H1 (cell line): ENCODE measurements around the gene BCAR3. TPM values are rescaled to one million over a fixed set of nuclear protein-coding genes. Genes with fewer than 3 reads are reported as not detected.

ENCODE experiments used
- ATF3 ChIP-seq: IDR thresholded peaks from 2 replicates; pipeline ENCODE4 v1.6.1; 2011; ENCODE audit warnings: low read depth, mild to moderate bottlenecking, low read length; ENCODE audit not compliant: insufficient read depth
- BRCA1 ChIP-seq: IDR thresholded peaks from 2 replicates; pipeline ENCODE4 v1.6.1; 2012; ENCODE audit warnings: low read depth, low read length, improper control_type of control experiment
- MAFK ChIP-seq: IDR thresholded peaks from 2 replicates; pipeline ENCODE4 v1.6.1; 2012; ENCODE audit warnings: low read depth, mild to moderate bottlenecking, improper control_type of control experiment, low read length
- RAD21 ChIP-seq, 2 experiments: IDR thresholded peaks in 1 of 2; conservative IDR thresholded peaks in 1 of 2; 2 replicates each; pipeline ENCODE4 v1.6.1; 2011; ENCODE audit warnings: low read depth in 2 of 2, low read length in 2 of 2, improper control_type of control experiment in 1 of 2, inconsistent platforms in 1 of 2, mild to moderate bottlenecking in 1 of 2, moderate library complexity in 1 of 2
- RXRA ChIP-seq: IDR thresholded peaks from 2 replicates; pipeline ENCODE4 v1.6.1; 2011; ENCODE audit warnings: low read depth, mild to moderate bottlenecking, low read length, moderate library complexity; ENCODE audit not compliant: insufficient read depth
- SIN3A ChIP-seq, 2 experiments: IDR thresholded peaks in 1 of 2; conservative IDR thresholded peaks in 1 of 2; 2 replicates each; pipeline ENCODE4 v1.6.1; 2011 to 2012; ENCODE audit warnings: low read length in 2 of 2, improper control_type of control experiment in 1 of 2, low read depth in 1 of 2, mild to moderate bottlenecking in 1 of 2
- TBP ChIP-seq: IDR thresholded peaks from 2 replicates; pipeline ENCODE4 v1.6.1; 2011; ENCODE audit warnings: low read depth, low read length, improper control_type of control experiment
- polyA plus RNA-seq, 7 experiments: library from polyadenylated mRNA; depleted of rRNA in 3 of 7; stranded (reverse) in 5 of 7; unstranded in 2 of 7; fragments of >200 nt in 5 of 7; fragments of 200-250 nt in 2 of 7; gene quantifications; 1 replicate in 5 of 7; 2 replicates in 1 of 7; 4 replicates in 1 of 7; pipeline versions ENCODE4 v1.2.1 to v1.2.3, GENCODE V29; 2011 to 2013; ENCODE audit warnings: missing spikeins in 2 of 7, mixed read lengths in 2 of 7
- total RNA-seq: library from RNA; stranded (reverse); fragmentation: NEBNext Ultra II Directional; extraction: Animal tissue kit (Norgen Biotek cat#: 25700); gene quantifications from 2 replicates; pipeline ENCODE4 v1.2.1, GENCODE V29; 2021
- TF ChIP-seq, protein P1 (sequence below): fragments of 300-600 bp; sonication (generic); IDR thresholded peaks from 2 replicates; pipeline ENCODE4 v1.7.1; 2012; ENCODE audit warnings: low read length, moderate library complexity, mild to moderate bottlenecking, inconsistent platforms; ENCODE audit not compliant: insufficient replicate concordance

BCAR3 gene
- total and polyA plus RNA-seq, 2 of the 8 experiments (the other 6 are each of a cell fraction or from before 2014, with no cell fraction given), result 5.6 to 9.2 TPM

DNA sequence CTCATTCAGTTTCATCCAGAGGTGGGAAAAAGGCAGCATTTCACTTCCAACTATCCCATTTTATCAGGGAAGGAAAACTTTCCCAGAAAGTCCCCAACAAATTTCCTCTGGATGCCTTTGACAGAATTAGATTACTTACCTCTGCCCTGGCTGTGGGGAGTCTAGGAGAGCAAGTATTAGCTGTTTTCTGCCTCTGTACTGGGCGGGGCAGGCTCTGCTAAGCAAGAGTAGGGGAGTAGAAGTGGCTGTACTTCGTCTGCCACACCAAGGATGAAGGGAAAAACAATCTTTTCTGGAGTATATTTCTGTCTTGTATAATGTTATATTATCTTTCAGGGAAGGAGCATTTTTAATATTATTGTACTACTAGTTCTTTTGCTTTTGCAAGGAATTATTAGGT lies 155.2 kb downstream of the BCAR3 start (continued):
- TF ChIP-seq, protein P1, sequence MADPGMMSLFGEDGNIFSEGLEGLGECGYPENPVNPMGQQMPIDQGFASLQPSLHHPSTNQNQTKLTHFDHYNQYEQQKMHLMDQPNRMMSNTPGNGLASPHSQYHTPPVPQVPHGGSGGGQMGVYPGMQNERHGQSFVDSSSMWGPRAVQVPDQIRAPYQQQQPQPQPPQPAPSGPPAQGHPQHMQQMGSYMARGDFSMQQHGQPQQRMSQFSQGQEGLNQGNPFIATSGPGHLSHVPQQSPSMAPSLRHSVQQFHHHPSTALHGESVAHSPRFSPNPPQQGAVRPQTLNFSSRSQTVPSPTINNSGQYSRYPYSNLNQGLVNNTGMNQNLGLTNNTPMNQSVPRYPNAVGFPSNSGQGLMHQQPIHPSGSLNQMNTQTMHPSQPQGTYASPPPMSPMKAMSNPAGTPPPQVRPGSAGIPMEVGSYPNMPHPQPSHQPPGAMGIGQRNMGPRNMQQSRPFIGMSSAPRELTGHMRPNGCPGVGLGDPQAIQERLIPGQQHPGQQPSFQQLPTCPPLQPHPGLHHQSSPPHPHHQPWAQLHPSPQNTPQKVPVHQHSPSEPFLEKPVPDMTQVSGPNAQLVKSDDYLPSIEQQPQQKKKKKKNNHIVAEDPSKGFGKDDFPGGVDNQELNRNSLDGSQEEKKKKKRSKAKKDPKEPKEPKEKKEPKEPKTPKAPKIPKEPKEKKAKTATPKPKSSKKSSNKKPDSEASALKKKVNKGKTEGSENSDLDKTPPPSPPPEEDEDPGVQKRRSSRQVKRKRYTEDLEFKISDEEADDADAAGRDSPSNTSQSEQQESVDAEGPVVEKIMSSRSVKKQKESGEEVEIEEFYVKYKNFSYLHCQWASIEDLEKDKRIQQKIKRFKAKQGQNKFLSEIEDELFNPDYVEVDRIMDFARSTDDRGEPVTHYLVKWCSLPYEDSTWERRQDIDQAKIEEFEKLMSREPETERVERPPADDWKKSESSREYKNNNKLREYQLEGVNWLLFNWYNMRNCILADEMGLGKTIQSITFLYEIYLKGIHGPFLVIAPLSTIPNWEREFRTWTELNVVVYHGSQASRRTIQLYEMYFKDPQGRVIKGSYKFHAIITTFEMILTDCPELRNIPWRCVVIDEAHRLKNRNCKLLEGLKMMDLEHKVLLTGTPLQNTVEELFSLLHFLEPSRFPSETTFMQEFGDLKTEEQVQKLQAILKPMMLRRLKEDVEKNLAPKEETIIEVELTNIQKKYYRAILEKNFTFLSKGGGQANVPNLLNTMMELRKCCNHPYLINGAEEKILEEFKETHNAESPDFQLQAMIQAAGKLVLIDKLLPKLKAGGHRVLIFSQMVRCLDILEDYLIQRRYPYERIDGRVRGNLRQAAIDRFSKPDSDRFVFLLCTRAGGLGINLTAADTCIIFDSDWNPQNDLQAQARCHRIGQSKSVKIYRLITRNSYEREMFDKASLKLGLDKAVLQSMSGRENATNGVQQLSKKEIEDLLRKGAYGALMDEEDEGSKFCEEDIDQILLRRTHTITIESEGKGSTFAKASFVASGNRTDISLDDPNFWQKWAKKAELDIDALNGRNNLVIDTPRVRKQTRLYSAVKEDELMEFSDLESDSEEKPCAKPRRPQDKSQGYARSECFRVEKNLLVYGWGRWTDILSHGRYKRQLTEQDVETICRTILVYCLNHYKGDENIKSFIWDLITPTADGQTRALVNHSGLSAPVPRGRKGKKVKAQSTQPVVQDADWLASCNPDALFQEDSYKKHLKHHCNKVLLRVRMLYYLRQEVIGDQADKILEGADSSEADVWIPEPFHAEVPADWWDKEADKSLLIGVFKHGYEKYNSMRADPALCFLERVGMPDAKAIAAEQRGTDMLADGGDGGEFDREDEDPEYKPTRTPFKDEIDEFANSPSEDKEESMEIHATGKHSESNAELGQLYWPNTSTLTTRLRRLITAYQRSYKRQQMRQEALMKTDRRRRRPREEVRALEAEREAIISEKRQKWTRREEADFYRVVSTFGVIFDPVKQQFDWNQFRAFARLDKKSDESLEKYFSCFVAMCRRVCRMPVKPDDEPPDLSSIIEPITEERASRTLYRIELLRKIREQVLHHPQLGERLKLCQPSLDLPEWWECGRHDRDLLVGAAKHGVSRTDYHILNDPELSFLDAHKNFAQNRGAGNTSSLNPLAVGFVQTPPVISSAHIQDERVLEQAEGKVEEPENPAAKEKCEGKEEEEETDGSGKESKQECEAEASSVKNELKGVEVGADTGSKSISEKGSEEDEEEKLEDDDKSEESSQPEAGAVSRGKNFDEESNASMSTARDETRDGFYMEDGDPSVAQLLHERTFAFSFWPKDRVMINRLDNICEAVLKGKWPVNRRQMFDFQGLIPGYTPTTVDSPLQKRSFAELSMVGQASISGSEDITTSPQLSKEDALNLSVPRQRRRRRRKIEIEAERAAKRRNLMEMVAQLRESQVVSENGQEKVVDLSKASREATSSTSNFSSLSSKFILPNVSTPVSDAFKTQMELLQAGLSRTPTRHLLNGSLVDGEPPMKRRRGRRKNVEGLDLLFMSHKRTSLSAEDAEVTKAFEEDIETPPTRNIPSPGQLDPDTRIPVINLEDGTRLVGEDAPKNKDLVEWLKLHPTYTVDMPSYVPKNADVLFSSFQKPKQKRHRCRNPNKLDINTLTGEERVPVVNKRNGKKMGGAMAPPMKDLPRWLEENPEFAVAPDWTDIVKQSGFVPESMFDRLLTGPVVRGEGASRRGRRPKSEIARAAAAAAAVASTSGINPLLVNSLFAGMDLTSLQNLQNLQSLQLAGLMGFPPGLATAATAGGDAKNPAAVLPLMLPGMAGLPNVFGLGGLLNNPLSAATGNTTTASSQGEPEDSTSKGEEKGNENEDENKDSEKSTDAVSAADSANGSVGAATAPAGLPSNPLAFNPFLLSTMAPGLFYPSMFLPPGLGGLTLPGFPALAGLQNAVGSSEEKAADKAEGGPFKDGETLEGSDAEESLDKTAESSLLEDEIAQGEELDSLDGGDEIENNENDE, result no peak
- no peak for TF ChIP-seq SIN3A (conservative IDR thresholded peaks at IDR 0.05 in 1 of 2, IDR thresholded peaks at IDR 0.05 in 1 of 2; ENCODE audit: low read depth in 1 of 2, low read length in 2 of 2)
- TF ChIP-seq ATF3, result no peak
- TF ChIP-seq RXRA, result no peak
- TF ChIP-seq TBP, result no peak
- TF ChIP-seq RAD21 (IDR thresholded peaks at IDR 0.05 in 1 of 2, conservative IDR thresholded peaks at IDR 0.05 in 1 of 2; ENCODE audit: low read depth in 2 of 2, low read length in 2 of 2), result no peak
- TF ChIP-seq BRCA1, result no peak
- no peak for TF ChIP-seq MAFK
